GM19438 (cell line): ENCODE data around the gene VEGFB.

ENCODE experiments used
- ATAC-seq: cut with Tn5 transposase; IDR thresholded peaks from one replicate; pipeline ENCODE4 v1.9.1; 2021; ENCODE audit warnings: low read depth; ENCODE audit not compliant: unreplicated experiment

The VEGFB gene

DNA sequence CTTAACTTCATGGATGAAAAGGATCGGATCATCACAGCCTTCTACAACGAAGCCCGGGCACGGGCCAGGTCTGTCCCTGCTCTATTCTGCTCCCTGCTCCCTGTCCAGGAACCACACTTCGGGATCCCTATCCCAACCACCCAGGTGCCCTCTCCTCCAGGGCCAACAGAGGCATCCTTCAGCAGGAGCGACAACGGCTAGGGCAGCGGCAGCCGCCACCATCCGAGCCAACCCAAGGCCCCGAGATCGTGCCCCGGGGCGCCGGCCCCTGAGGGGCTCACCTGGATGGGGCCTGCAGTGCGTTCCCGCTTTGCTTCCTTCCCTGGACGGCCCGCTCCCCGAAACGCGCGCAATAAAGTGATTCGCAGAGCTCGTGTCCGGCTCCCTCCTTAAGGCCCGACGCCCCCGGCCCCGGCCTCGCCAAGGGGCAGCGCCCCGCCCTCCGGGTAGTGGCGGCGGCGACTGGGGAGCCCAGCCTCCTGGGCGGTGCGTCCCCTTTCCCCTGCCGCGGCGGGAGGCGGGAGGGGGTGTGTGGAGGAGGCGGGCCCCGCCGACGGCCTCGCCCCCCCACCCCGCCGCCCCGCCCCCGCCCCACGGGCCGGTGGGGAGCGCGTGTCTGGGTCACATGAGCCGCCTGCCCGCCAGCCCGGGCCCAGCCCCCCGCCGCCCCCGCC is at the start of gene VEGFB:
VEGFB (plus strand) TSS at position 672 of the 674 bp plus-strand sequence. CDS start 250 bp downstream, outside the sequence.
- ATAC-seq: peak; percentile 35

GRCh38 chr11:64185175-64185692 is 49.1 kb upstream of the VEGFB start:
- ATAC-seq: peak; percentile 14

DNA sequence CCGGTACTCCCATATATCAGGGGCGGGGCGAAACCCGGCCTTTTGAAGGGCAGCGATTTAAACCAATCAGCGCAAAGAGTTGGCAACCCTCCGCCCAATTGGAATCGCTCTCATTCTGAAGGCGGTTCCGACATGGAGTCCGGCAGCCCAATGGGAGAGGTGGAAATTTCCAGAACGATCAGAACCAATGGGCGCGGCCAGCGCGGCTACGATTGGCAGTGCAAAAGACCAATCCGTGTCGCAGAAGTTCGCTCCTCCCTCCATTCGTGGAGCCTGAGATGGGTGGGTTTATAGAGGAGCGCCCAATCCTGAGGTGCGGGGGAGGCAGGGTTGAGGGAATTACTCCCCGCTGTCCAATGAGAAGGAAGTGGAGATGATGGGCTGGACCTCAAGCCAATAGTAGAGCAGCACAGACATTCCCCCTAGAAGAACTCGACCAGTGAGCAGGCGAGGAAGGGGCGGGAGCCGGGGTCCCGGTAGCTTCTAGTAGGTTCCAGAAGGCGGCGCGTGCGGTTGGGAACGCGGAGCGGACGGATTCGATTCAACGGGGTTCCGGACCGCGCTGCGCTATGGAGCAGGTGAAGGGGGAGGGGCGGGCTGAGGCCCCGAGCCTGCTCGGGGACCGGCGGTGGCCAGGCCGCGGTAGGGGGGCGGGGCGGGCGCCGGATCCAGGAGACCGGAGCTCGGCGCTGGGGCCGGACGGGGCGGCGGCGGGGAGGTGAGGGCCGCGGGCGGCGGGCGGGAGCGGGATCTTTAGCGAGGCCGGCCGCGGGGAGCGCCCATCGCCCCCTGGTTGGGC is 48.5 kb upstream of the VEGFB start, which contains the start of gene STIP1:
STIP1 (plus strand) TSS at position 479 of the 799 bp plus-strand sequence; CDS start at position 570, 91 bp downstream.
- peak; percentile 88 for ATAC-seq

- no peak for ATAC-seq
These were observed 47.8 kb upstream of the VEGFB start for GRCh38 chr11:64186492-64187165.

- no peak for ATAC-seq
These were observed 42.0 kb upstream of the VEGFB start for GRCh38 chr11:64192434-64192833.

DNA sequence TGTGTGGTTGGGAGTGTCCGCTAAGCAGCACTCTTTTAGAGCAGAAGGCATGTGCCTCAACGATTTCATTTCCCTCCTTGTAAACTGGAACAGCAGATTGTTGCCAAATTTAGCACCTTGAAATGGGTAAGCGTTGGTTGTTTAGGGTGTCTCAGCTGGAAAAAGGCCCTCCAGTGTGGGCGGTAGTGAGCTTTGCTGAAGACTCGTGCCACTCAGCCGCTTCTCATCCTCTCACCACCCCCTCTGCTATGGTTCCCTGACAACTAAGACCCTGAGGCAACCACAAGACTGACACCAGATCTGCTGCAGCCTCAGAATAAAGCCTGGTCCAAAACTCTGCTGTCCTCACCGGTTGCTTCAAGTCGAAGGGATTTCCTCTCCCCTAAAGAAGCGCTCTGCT is 37.8 kb upstream of the VEGFB start:
- no peak for ATAC-seq

GRCh38 chr11:64198511-64198910 is 35.9 kb upstream of the VEGFB start:
- no peak for ATAC-seq

- no peak for ATAC-seq
These were observed 32.8 kb upstream of the VEGFB start for GRCh38 chr11:64201543-64201942.

- no peak for ATAC-seq
These were observed 31.4 kb upstream of the VEGFB start for GRCh38 chr11:64202992-64203391.

DNA sequence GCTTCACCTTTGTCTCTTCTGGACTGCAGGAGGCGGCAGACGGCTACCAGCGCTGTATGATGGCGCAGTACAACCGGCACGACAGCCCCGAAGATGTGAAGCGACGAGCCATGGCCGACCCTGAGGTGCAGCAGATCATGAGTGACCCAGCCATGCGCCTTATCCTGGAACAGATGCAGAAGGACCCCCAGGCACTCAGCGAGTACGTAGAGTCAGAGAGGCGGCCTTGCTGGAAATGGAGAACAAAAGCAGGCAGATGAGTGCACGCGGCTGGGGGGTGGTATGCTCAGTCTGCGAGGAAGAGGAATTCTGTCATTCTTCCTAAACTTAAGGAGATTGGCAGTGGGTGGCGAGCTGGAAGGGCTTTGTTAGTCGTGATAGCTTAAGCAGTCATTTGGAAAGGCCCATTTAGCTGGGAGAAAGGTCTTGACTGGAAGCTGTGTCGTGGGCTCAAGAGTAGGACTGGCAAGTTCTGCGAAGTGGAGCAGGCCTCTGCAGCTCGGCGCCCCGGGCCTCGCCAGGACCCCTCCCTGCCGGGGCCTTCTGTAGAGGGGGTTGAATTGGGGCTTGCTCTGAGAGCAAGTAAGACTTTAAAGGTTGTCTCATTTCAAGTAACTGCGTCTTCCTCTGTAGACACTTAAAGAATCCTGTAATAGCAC is 30.8 kb upstream of the VEGFB start:
- no peak for ATAC-seq

GRCh38 chr11:64204080-64204440 is 30.3 kb upstream of the VEGFB start:
- ATAC-seq: no peak

DNA sequence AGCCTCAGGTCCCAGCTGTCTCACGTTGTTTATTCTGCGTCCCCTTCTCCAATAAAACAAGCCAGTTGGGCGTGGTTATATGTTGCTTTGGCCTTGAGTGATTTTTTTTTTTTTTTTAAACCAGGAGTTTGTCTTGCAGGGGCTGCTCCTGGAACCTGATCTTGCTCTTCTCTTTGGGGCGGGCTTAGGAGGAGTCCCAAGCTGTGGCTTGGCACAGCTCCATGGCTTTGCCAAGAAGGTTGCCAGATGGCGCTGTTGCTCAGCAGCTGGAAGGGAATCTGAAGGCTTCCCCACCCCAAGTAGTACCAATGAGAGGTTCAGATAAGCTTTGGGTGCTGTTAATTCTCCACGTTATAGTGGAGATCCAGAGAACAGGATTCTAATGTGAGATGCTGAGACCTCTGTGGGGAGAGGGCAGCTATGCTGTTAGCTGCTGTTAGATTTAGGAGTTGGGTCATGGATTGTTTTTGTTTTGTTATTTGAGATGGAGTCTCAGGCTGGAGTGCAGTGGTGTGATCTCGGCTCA is 29.9 kb upstream of the VEGFB start:
- no peak for ATAC-seq

- ATAC-seq: no peak
These were observed 27.7 kb upstream of the VEGFB start, which contains the start of gene FERMT3 for GRCh38 chr11:64206457-64207255. Gene FERMT3 (plus strand): TSS chr11:64206721. CDS start chr11:64207365, 644 bp downstream.

- ATAC-seq: no peak
These were observed 26.9 kb upstream of the VEGFB start for GRCh38 chr11:64207256-64208085.

DNA sequence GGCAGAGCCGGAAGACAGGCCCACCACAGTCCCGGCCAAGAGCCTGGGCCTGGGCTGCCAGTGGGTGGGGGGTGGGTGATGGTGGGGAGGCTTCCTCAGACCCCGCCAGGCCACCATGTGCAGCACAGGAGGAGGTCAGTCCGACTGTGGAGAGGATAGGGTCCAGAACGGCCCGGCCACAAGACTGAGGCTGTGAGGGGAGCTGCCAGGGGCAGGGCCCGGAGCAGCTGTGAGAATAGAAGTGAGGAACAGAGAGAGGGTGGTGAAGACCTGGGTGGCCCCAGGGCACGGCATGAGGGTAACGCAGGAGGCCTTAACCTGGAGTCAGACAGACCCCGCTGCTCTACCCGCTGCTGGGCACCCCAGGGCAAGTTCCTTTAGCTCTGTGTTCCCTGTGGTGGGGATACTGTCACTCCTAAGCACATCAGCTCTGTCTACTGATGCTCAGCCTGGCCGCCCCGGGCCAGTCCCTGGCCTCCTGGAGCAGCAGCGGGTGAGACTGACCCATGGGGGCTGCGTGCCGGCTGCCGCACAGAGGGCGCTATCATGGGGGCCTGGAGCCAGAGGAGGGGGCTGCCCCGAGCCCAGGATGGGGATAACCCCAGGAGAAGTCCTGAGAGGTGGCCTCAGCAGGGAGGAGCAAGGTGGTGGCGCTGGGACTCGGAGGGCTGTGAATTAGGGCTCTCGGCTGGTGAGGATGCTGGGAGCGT is 26.1 kb upstream of the VEGFB start:
- no peak for ATAC-seq

- ATAC-seq: no peak
These were observed 25.4 kb upstream of the VEGFB start for GRCh38 chr11:64208796-64209562.

GRCh38 chr11:64209563-64209843 is 24.9 kb upstream of the VEGFB start:
- ATAC-seq: no peak
